GM21367 (cell line): ENCODE data around the gene ANKS4B.
"Not testable (repeated sequence)": the region's sequence is repeated elsewhere in the genome, so short reads cannot be mapped to it uniquely, and the experiment has no call there.

Source experiments
- ATAC-seq: cut with Tn5 transposase; IDR thresholded peaks from one replicate; pipeline ENCODE4 v1.9.1; 2021; ENCODE audit not compliant: unreplicated experiment

Gene ANKS4B, protein sequence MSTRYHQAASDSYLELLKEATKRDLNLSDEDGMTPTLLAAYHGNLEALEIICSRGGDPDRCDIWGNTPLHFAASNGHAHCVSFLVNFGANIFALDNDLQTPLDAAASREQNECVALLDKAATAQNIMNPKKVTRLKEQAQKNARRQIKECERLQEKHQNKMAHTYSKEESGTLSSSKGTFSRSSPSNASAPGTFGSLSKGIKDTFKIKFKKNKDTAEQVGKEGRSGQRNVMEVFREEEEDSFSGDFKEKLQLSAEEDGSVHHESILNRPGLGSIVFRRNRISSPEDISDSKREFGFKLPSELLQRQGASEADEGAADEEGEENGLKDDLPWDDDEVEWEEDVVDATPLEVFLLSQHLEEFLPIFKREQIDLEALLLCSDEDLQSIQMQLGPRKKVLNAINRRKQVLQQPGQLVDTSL

DNA sequence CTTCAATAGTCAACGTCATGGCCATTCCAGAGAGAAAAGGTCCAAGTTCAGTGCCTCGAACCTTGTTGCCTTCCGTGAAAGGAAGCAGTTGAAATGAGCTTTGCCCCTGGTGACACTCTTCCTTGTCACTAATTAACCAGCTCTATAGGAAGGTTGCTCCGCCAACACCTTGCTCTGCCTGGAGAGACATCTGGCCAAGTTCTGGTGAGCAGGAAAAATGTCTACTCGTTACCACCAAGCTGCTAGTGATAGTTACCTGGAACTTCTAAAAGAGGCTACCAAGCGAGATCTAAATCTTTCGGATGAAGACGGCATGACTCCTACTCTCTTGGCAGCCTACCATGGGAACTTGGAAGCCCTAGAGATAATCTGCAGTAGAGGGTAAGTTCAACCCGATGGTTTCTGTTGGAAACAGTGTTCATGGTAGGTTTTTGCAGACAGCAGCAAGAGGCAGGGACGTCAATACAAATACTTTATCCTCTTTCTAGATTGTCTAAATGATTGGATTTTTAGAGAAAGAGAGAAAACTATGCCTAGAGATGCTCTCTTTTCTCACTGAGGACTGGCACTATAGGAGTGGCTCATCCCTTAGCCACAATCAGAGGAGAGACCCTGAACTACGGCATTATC lies at the start of gene ANKS4B:
Gene ANKS4B (plus strand): TSS at position 179 of the 630 bp plus-strand sequence. CDS start 39 bp downstream, at position 218.
- no peak for ATAC-seq

DNA sequence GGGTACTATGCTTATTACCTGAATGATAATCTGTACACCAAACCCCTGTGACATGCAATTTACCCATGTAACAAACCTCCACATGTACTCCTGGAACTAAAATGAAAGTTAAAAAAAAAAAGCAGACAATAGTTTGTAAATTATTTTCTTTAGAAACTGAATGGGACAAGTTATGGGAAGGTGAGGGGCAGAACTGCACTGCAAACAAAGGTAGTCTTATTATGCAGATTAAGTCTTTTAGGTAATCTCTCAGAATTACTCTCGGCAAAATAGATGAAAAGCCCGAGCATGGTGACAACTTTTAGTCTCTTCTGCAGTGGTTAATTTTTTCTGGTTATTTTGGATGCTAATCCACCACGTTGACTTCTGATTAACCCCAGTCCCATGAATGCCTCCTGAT lies 49.5 kb upstream of the ANKS4B start:
- no peak for ATAC-seq

DNA sequence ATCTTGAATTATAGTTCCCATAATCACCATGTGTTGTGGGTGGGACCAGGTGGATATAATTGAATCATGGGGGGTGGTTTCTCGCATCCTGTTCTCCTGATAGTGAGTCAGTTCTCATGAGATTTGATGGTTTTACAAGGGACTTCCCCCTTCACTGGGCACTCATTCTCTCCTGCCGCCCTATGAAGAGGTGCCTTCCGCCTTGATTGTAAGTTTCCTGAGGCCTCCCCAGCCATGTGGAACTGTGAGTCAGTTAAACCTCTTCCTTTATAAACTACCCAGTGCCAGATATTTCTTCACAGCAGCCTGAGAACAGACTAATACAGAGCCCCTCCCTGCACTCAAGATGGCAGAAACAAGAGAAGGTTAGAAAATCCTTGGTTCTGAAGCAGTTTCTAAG lies 48.7 kb upstream of the ANKS4B start:
- no peak for ATAC-seq

DNA sequence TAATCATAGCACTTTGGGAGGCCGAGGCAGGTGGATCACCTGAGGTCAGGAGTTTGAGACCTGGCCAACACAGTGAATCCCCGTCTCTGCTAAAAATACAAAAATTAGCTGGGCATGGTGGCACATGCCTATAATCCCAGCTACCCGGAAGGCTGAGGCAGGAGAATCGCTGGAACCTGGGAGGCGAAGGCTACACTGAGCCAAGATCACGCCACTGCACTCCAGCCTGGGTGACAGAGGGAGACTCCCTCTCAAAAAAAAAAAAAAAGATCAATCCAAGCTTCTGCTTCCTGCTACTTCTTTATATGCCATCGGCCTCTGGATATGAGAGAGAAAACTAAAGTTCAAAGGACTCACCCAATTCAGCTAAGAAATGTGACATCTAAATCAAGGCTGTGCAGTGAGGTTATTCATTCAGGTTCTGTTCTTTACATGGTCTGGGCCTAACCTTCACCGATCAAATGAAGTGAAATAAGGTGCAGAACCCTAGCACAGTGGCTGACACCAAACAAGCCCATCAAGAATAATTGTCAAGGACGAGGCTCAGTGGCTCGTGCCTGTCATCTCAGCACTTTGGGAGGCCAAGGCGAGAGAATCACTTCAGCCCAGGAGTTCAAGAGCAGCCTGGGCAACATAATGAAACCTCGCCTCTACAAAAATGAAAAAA lies 47.7 kb upstream of the ANKS4B start:
- ATAC-seq: no peak

DNA sequence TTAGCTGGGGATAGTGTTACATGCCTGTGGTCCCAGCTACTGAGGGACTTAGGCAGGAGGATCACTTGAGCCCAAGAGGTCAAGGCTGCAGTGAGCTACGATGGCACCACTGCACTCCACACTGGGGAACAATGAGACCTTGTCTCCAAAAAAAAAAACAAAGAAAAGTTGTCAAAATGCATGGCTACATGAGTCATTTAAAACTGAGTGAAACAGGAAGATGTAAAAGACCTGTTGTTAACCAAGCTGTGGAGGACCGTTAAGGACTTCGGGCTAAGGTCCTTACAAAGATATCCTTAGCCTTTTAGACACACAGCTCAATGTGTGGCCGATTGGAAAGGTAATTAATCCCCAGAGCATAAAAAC lies 47.2 kb upstream of the ANKS4B start:
- no peak for ATAC-seq

DNA sequence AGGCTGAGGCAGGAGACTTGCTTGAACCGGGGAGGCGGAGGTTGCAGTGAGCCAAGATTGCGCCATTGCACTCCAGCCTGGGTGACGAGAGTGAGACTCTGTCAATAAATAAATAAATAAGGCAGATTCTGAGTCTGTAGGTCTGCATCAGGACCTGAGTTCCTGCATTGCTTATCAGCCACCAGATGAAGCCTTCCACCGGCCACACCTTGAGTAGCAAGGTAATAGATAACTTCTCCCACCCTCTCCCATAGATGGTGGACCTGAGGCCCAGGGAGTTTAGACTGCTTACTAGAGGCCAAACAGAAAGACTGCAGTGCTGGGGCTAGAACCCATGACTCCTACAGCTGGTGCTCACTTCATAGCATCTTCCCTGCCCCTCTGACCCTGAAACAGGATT lies 44.2 kb upstream of the ANKS4B start:
- ATAC-seq: no peak

DNA sequence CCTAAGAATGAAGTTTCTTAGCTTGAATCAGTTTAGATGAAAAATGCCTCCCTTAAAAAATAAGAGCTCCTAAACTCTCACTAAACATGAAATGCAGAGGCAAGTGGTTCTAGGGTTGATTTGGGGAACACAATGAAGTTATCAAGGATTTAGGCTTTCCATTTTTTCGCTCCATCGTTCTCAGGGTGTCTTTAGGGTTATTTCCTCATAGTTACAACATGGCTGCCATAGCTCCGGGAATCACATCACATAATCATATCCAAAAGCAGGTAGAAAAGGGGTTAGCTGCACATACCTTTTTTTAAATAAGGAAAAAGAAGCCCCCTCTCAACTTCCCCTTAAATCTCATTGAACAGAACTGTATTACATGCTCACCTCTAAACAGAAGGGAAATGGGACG lies 43.5 kb upstream of the ANKS4B start:
- no peak for ATAC-seq

DNA sequence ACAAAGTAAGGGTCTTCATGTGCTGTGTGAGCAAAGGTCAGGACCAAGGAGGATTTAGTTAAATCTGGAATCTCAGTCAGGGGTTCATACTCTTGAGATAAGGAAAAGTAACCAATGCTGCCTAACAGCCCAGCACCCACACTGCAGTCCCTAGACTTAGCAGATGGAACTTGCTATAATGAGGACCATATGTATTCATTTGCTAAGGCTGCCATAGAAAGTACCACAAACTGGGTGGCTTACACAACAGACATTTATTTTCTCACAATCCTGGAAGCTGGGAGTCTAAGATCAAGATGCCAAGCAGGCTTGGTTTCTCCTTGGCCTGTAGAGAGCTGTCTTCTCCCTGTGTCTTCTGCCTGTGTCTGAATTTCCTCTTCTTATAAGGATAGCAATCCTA lies 42.9 kb upstream of the ANKS4B start:
- no peak for ATAC-seq

DNA sequence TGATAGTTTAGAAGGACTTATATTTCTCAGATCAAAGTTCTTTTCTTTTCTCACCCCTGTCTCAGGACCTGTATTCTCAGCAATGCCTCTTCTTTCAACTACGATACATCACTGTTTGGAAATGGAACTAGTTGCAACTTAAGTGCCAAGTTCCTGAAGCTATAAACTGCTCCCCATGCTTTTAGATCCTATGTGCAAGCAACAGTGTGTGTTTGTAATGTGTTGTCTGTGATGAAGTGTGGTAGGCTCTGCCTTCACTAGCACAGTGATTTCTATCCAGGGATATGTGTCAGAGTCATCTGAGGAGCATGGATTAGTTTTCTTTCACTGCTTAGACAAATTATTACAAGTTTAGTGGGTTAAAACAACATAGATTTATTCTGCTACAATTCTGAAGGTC lies 40.5 kb upstream of the ANKS4B start:
- ATAC-seq: no peak

DNA sequence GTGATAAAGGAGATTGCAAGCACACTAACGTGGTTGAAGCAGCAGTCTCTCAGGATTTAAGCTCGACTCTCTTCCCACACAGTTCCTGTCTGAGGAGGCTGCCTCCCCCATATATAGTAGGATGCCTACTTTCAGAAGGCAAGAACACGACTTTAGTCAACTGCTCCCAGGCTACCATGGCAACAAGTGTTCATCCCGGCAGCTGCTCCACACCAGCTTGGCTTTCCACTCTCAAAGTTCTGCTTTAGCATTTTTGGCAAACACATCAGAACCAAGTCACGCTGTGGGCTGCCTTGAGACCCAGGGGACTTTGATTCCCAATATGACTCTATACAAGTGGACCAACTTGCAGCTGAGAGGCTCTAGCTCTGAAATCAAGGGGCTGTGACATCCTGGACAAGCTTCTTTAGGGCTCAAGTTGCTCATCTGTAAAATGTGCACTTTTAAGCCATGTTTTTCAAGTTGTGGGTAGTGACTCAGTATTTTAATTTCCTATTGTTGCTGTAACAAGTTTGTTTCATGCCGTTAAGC lies 38.7 kb upstream of the ANKS4B start:
- no peak for ATAC-seq

DNA sequence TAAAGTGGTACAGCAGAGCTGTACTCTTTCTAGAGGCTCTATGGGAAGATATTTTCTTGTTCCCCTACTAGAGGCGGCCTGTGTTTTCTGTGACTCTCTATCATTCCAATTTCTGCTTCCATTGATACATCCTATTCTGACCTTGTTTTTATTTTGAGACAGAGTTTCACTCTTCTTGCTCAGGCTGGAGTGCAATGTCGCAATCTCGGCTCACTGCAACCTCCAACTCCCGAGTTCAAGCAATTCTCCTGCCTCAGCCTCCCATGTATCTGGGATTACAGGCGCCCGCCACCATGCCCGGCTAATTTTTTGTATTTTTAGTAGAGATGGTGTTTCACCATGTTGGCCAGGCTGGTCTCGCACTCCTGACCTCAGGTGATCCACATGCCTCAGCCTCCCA lies 38.2 kb upstream of the ANKS4B start:
- ATAC-seq: not testable (repeated sequence)

DNA sequence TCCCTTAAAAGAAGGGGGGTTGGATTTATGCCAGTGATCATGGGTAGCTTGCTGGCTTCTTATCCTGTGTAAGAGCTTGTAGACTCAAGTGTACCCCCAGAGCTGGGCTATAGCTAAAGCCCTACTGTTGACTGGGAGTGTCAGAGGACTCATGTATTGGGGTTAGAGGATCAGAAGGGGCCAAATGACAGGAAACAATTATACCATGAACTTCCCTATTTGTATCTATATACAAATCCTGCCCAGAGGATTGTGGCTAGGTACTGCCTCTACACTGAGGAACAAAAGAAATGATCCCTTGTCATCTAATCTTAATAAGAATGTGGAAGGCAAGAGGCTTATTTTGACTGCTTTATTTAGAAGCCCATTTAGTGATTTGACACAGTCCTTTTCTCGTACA lies 36.4 kb upstream of the ANKS4B start:
- no peak for ATAC-seq

DNA sequence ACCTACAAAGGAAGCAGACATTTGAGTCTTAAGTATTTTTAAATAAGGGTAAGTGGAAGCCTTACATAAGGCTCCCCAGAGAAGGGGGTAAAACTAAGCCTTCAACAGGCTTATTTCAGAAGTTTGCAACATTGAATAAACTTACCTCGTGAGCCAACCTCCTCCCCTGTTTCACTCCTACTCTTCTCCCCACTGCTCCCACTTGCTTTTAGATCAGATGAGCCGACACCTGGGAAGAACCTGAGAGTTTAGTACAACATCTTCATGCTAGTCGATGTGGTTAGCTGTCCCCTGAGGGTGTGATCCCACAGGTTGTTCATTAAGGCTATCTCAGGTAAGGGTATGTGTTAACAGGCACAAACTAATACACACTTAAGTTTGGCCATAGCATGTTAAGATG lies 35.9 kb upstream of the ANKS4B start:
- ATAC-seq: no peak

DNA sequence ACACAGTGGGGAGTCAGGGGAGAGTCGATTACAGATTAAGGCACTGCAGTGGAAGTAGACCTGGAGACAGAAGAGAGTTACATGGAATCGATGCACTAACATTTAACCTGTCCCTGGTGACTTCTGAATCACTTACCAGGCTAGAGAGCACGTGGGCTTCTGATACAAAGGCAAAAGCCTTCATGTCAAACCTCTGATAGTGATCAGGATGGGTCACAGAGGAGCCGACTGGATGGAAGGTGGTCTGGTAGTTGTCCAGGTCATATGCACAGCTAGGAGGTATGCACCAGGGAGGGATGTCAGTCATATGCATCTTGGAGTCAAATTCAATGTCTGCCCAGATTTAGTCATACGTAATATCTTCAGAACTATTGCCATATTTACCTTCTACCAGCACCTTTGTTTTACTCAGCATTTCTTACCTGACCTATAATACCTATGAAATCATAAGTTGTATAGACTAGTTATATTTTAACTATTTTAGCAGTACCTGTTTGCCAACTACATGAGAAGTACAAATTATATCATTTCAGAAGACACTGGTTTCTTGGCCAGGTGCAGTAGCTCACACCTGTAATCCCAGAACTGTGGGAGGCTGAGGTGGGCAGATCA lies 33.8 kb upstream of the ANKS4B start:
- ATAC-seq: no peak

DNA sequence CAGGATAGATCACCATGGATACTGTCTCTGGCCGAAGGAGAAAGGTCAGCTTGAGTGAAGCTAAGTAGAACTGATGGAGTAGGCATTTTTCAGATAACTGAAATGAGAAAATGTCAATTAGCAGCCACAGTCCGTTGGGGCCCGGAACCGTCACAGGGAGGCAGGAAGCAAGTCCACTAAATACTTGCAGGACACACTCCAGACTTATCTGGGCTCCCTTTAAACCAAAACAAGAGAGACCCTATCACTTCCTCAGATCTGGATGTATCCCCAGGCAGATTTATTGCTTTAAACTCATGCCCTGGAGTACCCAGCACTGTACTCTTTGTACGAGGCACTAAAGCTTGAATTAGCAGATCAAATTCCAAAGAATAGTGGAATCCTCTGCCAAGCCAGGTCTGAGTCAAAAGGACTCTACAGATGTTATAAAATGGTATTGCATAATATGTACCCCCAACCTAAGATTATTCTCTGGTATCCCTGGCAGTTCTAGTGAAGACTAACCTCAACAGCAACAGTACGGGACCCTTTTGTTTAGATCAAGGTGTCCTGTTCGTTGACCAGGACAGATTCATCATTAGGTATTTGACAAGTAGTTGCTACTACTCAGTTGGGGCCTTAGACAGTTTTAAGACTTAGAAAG lies 30.2 kb upstream of the ANKS4B start:
- ATAC-seq: no peak

DNA sequence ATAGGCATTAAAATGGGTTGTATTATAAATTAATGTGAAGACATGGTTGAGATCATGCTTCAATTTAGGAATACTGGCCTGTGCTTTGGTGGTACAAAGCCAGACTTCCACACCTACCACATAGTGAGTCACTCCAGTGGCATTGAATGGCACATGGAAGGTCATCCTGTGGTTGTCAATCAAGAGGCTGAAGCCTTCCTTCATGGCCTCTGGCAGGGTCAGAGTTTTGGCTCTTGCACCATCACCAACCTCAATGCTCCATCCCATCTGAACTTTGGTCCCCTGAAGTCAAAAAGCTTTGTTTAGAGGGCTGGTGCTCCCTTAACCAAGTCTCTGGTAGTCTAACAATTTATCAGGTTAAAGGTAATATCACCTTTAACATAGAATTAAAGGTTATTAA lies 28.2 kb upstream of the ANKS4B start:
- ATAC-seq: no peak

DNA sequence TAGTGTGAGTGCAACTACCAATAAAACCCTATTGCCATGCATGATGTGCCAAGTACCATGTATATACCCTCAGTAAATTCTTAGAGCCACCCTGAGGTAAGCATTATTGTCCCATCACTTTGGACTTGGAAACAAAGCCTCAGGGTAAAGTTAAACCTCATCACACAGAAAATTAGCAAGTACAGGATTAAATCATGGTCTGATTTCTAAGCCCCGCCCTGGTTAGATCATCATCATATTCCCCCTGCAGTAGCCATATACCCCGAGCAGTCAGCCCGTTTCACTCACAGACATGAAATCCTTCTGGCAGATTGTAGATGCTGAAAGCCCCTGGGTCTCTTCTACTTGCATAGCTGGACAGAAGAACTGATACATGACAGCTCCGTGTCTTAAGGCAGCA lies 26.9 kb upstream of the ANKS4B start:
- ATAC-seq: no peak

DNA sequence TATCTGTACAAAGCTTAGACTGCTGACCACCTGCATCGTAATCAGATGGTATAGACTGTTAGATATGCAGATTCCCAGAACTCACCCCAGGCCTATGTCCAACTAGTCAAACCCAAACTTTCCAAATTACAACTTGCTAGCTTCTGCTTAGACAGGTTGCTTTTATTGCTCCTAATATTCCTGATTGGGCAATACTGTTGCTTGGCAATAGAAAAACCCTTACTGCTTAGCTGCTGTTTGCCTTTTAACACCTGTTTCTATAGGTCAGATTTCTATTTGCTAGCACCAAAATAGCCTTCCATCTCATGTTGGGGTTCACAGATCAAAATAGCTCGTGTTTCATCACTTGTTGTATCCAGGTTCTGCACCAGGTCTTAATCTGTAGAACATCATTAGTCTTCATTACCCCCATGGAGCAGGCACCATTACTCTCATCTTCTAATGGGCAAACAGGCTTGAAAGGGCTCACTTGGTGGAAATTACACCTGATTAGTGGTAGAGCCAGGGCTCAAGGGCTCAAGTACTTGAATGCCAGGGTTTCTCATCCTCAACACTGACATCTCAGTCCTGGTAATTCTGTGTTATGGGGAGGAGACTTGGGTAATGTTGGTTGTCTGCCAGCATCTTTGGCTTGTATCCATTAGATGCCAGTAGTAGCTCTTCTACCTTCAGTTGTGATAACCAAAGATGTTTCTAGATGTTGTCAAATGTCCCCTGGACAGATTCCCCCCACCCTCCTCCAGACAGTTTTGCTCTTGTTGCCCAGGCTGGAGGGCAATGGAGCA lies 24.9 kb upstream of the ANKS4B start:
- ATAC-seq: no peak

DNA sequence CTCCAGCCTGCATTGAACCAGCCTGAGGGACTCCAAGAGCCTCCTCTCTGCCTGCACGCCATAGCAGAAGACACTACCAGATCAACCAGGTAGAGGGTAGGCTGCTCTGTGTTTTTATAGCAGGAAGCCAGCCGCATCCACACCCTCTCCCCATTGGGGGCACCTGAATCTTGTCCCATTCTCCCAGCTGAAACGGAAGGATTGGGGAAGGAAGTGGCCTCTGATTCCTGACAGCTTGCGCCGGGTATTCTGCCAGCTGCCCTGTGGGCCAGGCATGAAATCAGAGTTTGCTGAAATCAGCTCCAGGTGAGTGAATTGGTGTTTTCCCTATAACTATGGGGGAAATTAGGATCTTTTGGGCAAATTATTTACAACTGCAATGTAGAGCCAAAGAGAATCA lies 22.0 kb upstream of the ANKS4B start, which contains the start of gene ZP2:
Gene ZP2 (minus strand): TSS at position 89 of the 400 bp plus-strand sequence. CDS start 27 bp downstream, at position 62.
- ATAC-seq: no peak

DNA sequence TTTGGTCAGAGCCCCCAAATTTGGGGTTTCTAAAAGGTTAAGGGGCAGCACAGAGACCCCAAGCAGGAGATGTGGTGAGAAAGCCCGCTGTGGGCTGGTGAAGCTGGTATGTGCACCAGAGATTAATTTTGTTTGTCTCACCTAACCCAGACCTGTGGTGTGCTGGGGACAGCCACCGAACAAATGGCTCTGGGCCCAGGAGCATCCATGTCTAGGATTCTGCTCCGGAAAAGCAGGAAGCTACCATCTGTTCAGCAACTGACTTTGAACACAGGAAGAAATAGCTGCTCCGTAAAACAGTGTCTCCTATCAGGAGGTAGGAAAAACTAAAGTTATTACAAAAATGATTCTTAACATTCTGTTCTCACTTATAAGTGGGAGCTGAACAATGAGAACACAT lies 19.4 kb upstream of the ANKS4B start:
- ATAC-seq: no peak
